GM23338 (cell line): ENCODE measurements around the gene DTNB. TPM values are rescaled to one million over a fixed set of nuclear protein-coding genes. Genes with fewer than 3 reads are reported as not detected.

ENCODE experiments used
- ATAC-seq: fragments of 200-7000 bp; cut with Tn5 transposase; 3 replicates; pipeline ENCODE4 v1.9.1; 2020
- DNase-seq: peaks from one replicate; pipeline ENCODE4 v3.0.0-alpha.2; 2015; ENCODE audit warnings: low spot score
- H2AFZ ChIP-seq: fragments of 200-600 bp; sonication (generic); 2 replicates; pipeline ENCODE4 v1.8.0; 2016; ENCODE audit warnings: antibody characterized with exemption, mild to moderate bottlenecking, moderate library complexity
- H3F3A ChIP-seq: fragments of 200-600 bp; sonication (generic); replicated peaks from 2 replicates; pipeline ENCODE4 v1.8.0; 2017; ENCODE audit warnings: antibody characterized with exemption, mixed run types, low read depth
- H3K27ac ChIP-seq: fragments of 200-600 bp; sonication (generic); 2 replicates; pipeline ENCODE4 v1.6.1; 2016; ENCODE audit warnings: low read depth
- H3K27me3 ChIP-seq: fragments of 200-600 bp; sonication (generic); 2 replicates; pipeline ENCODE4 v1.8.0; 2016; ENCODE audit warnings: mild to moderate bottlenecking, mixed run types, moderate library complexity; ENCODE audit not compliant: insufficient read depth
- H3K36me3 ChIP-seq: fragments of 200-600 bp; sonication (generic); 2 replicates; pipeline ENCODE4 v1.8.0; 2016; ENCODE audit warnings: mild to moderate bottlenecking; ENCODE audit not compliant: insufficient read depth
- H3K4me1 ChIP-seq: fragments of 200-600 bp; sonication (generic); 2 replicates; pipeline ENCODE4 v1.8.0; 2016; ENCODE audit warnings: mild to moderate bottlenecking, moderate library complexity; ENCODE audit not compliant: insufficient read depth
- H3K4me2 ChIP-seq: fragments of 200-600 bp; sonication (generic); 2 replicates; pipeline ENCODE4 v1.7.1; 2017; ENCODE audit warnings: mixed run types
- H3K4me3 ChIP-seq: fragments of 200-600 bp; sonication (generic); 2 replicates; pipeline ENCODE4 v1.6.1; 2016; ENCODE audit warnings: mixed run types
- H3K79me2 ChIP-seq: fragments of 200-600 bp; sonication (generic); replicated peaks from 2 replicates; pipeline ENCODE4 v1.8.0; 2017; ENCODE audit warnings: mild to moderate bottlenecking; ENCODE audit not compliant: insufficient read depth
- H3K9me2 ChIP-seq: fragments of 200-600 bp; sonication (generic); 2 replicates; pipeline ENCODE4 v1.8.0; 2017; ENCODE audit not compliant: insufficient read depth
- H4K20me1 ChIP-seq: fragments of 200-600 bp; sonication (generic); replicated peaks from 2 replicates; pipeline ENCODE4 v1.8.0; 2017; ENCODE audit warnings: mild to moderate bottlenecking; ENCODE audit not compliant: insufficient read depth
- H3K27ac Mint-ChIP-seq: 2 replicates; pipeline ENCODE4 v1.8.0; 2020; ENCODE audit warnings: inconsistent platforms, mild to moderate bottlenecking, moderate library complexity, mixed read lengths
- H3K27me3 Mint-ChIP-seq: 3 replicates; pipeline ENCODE4 v1.8.0; 2022; ENCODE audit warnings: low read depth, mild to moderate bottlenecking, moderate library complexity, mixed read lengths, inconsistent platforms; ENCODE audit not compliant: insufficient read depth, poor library complexity
- H3K36me3 Mint-ChIP-seq: 3 replicates; pipeline ENCODE4 v1.8.0; 2021; ENCODE audit warnings: low read depth, mild to moderate bottlenecking, inconsistent platforms, moderate library complexity, mixed read lengths
- H3K4me1 Mint-ChIP-seq: 3 replicates; pipeline ENCODE4 v1.8.0; 2020; ENCODE audit warnings: mild to moderate bottlenecking, inconsistent platforms, mixed read lengths
- H3K4me3 Mint-ChIP-seq: 3 replicates; pipeline ENCODE4 v1.8.0; 2021; ENCODE audit warnings: moderate library complexity, mild to moderate bottlenecking, inconsistent platforms, mixed read lengths
- H3K9me3 Mint-ChIP-seq: 3 replicates; pipeline ENCODE4 v1.8.0; 2020; ENCODE audit warnings: moderate library complexity, mild to moderate bottlenecking, inconsistent platforms, mixed read lengths
- CREB1 ChIP-seq: fragments of 250-450 bp; sonication (Bioruptor Pico); IDR thresholded peaks from 2 replicates; pipeline ENCODE4 v1.5.0; 2020; ENCODE audit warnings: low read depth, mild to moderate bottlenecking, moderate library complexity
- CTCF ChIP-seq, 2 experiments: fragments of 200-600 bp in 1 of 2; sonication (generic) in 1 of 2; conservative IDR thresholded peaks; 2 replicates each; pipeline versions ENCODE4 v1.5.1 to v1.6.1; 2016 to 2017; ENCODE audit warnings: antibody characterized with exemption in 2 of 2, low read depth in 2 of 2, mild to moderate bottlenecking in 2 of 2, moderate library complexity in 1 of 2
- EZH2 ChIP-seq: fragments of 200-600 bp; sonication (generic); IDR thresholded peaks from one replicate; pipeline ENCODE4 v1.8.0; 2017; ENCODE audit warnings: antibody characterized with exemption, mild to moderate bottlenecking, low read depth; ENCODE audit not compliant: unreplicated experiment
- EZH2phosphoT487 ChIP-seq: fragments of 200-600 bp; sonication (generic); IDR thresholded peaks from one replicate; pipeline ENCODE4 v1.8.1; 2018; ENCODE audit warnings: antibody characterized with exemption; ENCODE audit not compliant: unreplicated experiment
- JUNB ChIP-seq: IDR thresholded peaks from one replicate; pipeline ENCODE4 v1.6.1; 2016; ENCODE audit warnings: antibody characterized with exemption; ENCODE audit not compliant: unreplicated experiment
- REST ChIP-seq: IDR thresholded peaks from one replicate; pipeline ENCODE4 v1.6.1; 2018; ENCODE audit warnings: antibody characterized with exemption; ENCODE audit not compliant: unreplicated experiment
- STAT1 ChIP-seq: IDR thresholded peaks from one replicate; pipeline ENCODE4 v1.6.1; 2016; ENCODE audit warnings: antibody characterized with exemption; ENCODE audit not compliant: unreplicated experiment
- ZNF114 ChIP-seq: fragments of 250-450 bp; sonication (Bioruptor Pico); IDR thresholded peaks from 2 replicates; pipeline ENCODE4 v1.5.0; 2020; ENCODE audit warnings: mild to moderate bottlenecking, moderate library complexity
- ZNF331 ChIP-seq: fragments of 250-450 bp; sonication (Bioruptor Pico); IDR thresholded peaks from 2 replicates; pipeline ENCODE4 v1.5.0; 2020; ENCODE audit warnings: low read depth, mild to moderate bottlenecking, moderate library complexity
- polyA plus RNA-seq: library from polyadenylated mRNA; unstranded; fragments of >200 nt; fragmentation: Nextera tagmentation; extraction: Ambion mirVana; gene quantifications from 2 replicates; pipeline ENCODE4 v1.2.1, GENCODE V29; 2016
- total RNA-seq: library from RNA; depleted of rRNA; stranded (reverse); fragments of >200 nt; shearing (Covaris generic); gene quantifications from 2 replicates; pipeline ENCODE4 v1.2.3, GENCODE V29; 2014
- TF ChIP-seq, protein P1 (sequence below): IDR thresholded peaks from 2 replicates; pipeline ENCODE4 v1.6.1; 2016; ENCODE audit warnings: antibody characterized with exemption
- TF ChIP-seq, protein P2 (sequence below): fragments of 250-450 bp; sonication (Bioruptor Pico); IDR thresholded peaks from 2 replicates; pipeline ENCODE4 v1.5.0; 2020; ENCODE audit warnings: mild to moderate bottlenecking, moderate library complexity

DTNB gene
- total and polyA plus RNA-seq, 2 experiments from 2014 or later = 22.1 to 29.4 TPM

DNA sequence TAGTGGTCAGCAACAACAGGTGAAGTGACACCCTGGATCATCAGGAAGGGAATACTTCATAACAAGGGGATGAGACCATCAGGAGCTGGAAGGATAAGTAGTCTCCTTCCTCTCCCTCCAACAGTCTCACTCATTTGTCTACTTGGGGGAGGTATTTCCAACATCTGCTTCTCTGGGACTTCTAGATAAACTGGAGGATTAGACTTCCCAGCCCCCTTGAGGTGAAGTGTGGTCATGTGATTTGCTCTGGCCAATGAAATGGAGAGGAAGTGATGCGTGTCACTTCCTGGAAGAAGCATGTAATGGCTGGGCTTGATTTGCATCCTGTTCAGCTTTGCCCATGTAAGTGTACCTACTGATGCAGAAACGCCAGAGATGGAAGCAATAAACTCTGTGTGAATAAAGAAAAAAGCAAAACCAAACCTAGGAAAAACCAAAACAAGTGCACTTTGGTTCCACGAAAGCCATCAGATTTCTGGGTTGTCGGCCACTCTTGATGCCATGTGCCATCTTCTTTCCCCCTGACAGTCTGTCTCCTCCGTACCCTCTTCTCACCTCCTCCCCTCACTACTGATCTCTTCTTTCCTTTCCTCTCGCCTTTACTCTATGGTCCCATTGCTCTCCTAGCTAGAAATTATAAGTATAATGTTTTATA lies 255.5 kb downstream of the DTNB start:
- no peaks in the 10 kb centered on the region for H4K20me1 ChIP-seq
- H3K27me3 ChIP-seq = no peaks in the 10 kb centered on the region
- peaks cover 2% of the 10 kb centered on the region for H3K27me3 Mint-ChIP-seq
- no peak overlapping the region for H3K27ac Mint-ChIP-seq
- H3K4me2 ChIP-seq = no peak overlapping the region
- ATAC-seq (no peak), DNase-seq (no peak)
- no peak overlapping the region for H3K4me3 ChIP-seq
- H3K9me3 Mint-ChIP-seq = no peaks in the 10 kb centered on the region
- no peak overlapping the region for H2AFZ ChIP-seq
- peaks cover 17% of the 10 kb centered on the region for H3K36me3 Mint-ChIP-seq
- H3K79me2 ChIP-seq = no peaks in the 10 kb centered on the region
- H3F3A ChIP-seq = no peaks in the 10 kb centered on the region
- no peaks in the 10 kb centered on the region for H3K9me2 ChIP-seq
- TF ChIP-seq, protein P1, sequence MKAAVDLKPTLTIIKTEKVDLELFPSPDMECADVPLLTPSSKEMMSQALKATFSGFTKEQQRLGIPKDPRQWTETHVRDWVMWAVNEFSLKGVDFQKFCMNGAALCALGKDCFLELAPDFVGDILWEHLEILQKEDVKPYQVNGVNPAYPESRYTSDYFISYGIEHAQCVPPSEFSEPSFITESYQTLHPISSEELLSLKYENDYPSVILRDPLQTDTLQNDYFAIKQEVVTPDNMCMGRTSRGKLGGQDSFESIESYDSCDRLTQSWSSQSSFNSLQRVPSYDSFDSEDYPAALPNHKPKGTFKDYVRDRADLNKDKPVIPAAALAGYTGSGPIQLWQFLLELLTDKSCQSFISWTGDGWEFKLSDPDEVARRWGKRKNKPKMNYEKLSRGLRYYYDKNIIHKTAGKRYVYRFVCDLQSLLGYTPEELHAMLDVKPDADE = no peak
- TF ChIP-seq EZH2phosphoT487 (no peak), CTCF (conservative IDR thresholded peaks at IDR 0.05; ENCODE audit: low read depth in 2 of 2) (no peak), ZNF331 (no peak), REST (no peak), EZH2 (no peak), CREB1 (CRISPR knock-in tag) (no peak), JUNB (no peak), ZNF114 (CRISPR knock-in tag) (no peak), STAT1 (no peak)
- TF ChIP-seq, protein P2, sequence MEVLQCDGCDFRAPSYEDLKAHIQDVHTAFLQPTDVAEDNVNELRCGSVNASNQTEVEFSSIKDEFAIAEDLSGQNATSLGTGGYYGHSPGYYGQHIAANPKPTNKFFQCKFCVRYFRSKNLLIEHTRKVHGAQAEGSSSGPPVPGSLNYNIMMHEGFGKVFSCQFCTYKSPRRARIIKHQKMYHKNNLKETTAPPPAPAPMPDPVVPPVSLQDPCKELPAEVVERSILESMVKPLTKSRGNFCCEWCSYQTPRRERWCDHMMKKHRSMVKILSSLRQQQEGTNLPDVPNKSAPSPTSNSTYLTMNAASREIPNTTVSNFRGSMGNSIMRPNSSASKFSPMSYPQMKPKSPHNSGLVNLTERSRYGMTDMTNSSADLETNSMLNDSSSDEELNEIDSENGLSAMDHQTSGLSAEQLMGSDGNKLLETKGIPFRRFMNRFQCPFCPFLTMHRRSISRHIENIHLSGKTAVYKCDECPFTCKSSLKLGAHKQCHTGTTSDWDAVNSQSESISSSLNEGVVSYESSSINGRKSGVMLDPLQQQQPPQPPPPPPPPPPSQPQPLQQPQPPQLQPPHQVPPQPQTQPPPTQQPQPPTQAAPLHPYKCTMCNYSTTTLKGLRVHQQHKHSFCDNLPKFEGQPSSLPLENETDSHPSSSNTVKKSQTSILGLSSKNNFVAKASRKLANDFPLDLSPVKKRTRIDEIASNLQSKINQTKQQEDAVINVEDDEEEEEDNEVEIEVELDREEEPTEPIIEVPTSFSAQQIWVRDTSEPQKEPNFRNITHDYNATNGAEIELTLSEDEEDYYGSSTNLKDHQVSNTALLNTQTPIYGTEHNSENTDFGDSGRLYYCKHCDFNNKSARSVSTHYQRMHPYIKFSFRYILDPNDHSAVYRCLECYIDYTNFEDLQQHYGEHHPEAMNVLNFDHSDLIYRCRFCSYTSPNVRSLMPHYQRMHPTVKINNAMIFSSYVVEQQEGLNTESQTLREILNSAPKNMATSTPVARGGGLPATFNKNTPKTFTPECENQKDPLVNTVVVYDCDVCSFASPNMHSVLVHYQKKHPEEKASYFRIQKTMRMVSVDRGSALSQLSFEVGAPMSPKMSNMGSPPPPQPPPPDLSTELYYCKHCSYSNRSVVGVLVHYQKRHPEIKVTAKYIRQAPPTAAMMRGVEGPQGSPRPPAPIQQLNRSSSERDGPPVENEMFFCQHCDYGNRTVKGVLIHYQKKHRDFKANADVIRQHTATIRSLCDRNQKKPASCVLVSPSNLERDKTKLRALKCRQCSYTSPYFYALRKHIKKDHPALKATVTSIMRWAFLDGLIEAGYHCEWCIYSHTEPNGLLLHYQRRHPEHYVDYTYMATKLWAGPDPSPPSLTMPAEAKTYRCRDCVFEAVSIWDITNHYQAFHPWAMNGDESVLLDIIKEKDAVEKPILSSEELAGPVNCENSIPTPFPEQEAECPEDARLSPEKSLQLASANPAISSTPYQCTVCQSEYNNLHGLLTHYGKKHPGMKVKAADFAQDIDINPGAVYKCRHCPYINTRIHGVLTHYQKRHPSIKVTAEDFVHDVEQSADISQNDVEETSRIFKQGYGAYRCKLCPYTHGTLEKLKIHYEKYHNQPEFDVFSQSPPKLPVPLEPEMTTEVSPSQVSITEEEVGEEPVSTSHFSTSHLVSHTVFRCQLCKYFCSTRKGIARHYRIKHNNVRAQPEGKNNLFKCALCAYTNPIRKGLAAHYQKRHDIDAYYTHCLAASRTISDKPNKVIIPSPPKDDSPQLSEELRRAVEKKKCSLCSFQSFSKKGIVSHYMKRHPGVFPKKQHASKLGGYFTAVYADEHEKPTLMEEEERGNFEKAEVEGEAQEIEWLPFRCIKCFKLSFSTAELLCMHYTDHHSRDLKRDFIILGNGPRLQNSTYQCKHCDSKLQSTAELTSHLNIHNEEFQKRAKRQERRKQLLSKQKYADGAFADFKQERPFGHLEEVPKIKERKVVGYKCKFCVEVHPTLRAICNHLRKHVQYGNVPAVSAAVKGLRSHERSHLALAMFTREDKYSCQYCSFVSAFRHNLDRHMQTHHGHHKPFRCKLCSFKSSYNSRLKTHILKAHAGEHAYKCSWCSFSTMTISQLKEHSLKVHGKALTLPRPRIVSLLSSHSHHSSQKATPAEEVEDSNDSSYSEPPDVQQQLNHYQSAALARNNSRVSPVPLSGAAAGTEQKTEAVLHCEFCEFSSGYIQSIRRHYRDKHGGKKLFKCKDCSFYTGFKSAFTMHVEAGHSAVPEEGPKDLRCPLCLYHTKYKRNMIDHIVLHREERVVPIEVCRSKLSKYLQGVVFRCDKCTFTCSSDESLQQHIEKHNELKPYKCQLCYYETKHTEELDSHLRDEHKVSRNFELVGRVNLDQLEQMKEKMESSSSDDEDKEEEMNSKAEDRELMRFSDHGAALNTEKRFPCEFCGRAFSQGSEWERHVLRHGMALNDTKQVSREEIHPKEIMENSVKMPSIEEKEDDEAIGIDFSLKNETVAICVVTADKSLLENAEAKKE (CRISPR knock-in tag) = no peak
- no peak overlapping the region for H3K4me3 Mint-ChIP-seq
- H3K4me1 ChIP-seq = no peaks in the 10 kb centered on the region
- no peak overlapping the region for H3K27ac ChIP-seq
- H3K36me3 ChIP-seq = no peaks in the 10 kb centered on the region; the same call in 1 of the 2 replicates
- H3K4me1 Mint-ChIP-seq = peaks cover 16% of the 10 kb centered on the region
